ENCODE results near the gene PSMD2.

Gene PSMD2

DNA sequence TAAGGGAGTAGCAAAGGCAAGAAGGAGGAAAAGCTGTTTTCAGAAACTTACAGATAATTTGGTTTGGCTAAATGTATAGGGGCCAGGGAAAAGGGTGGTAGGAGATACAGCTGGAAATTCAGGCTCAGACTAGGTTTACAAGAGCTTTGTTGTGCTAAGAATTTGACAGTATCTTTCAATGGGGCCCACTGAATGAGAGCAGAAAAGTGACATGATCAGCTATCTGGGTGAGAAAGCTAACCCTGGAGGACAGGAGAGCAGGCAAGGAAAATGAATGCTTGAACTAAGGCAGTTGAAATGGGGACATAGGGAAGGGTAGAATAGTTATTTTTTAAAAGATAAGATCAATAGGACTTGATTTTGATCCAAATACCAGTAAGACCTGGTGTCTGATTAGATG, 12.6 kb downstream of the PSMD2 start:
- TF ChIP-seq POU2F2 (IDR thresholded peaks at IDR 0.05; ENCODE audit: low read depth, low read length) (no peak), PAX5 (IDR thresholded peaks at IDR 0.05; ENCODE audit: insufficient read depth, low read length, severe bottlenecking) (no peak), TAF1 (IDR thresholded peaks at IDR 0.05; ENCODE audit: low read depth, low read length) (no peak), POLR2A (IDR thresholded peaks at IDR 0.05; ENCODE audit: low read depth, low read length) (no peak), POLR2AphosphoS5 (IDR thresholded peaks at IDR 0.05; ENCODE audit: low read depth, low read length) (no peak), SPI1 (IDR thresholded peaks at IDR 0.05; ENCODE audit: low read depth, low read length) (no peak)
- DNase-seq (ENCODE audit: insufficient read length, low spot score) = no peak
- FAIRE-seq = no peak

DNA sequence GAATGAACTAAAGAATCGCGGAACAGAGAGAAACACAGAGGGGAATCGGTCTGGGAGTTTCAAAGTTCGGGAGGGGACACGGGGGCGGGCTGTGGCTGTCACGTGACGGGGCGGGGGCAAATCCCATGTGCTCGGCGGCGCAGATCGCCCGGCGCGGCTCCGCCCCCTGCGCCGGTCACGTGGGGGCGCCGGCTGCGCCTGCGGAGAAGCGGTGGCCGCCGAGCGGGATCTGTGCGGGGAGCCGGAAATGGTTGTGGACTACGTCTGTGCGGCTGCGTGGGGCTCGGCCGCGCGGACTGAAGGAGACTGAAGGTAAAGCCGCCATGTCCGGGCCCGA, 15.3 kb downstream of the PSMD2 start, which contains the start of gene EIF4G1:
Gene EIF4G1 (plus strand): TSS at position 244 of the 337 bp plus-strand sequence. CDS start 1,191 bp downstream, outside the sequence.
- TF ChIP-seq PAX5 (IDR thresholded peaks at IDR 0.05; ENCODE audit: insufficient read depth, low read length, severe bottlenecking) (no peak), POU2F2 (IDR thresholded peaks at IDR 0.05; ENCODE audit: low read depth, low read length) (no peak), SPI1 (IDR thresholded peaks at IDR 0.05; ENCODE audit: low read depth, low read length) (no peak), POLR2AphosphoS5 (IDR thresholded peaks at IDR 0.05; ENCODE audit: low read depth, low read length) (peak; percentile 84), POLR2A (IDR thresholded peaks at IDR 0.05; ENCODE audit: low read depth, low read length) (peak; percentile 78), TAF1 (IDR thresholded peaks at IDR 0.05; ENCODE audit: low read depth, low read length) (peak; percentile 93)
- FAIRE-seq = peak; percentile 98
- DNase-seq (ENCODE audit: insufficient read length, low spot score) = peak; percentile 96

DNA sequence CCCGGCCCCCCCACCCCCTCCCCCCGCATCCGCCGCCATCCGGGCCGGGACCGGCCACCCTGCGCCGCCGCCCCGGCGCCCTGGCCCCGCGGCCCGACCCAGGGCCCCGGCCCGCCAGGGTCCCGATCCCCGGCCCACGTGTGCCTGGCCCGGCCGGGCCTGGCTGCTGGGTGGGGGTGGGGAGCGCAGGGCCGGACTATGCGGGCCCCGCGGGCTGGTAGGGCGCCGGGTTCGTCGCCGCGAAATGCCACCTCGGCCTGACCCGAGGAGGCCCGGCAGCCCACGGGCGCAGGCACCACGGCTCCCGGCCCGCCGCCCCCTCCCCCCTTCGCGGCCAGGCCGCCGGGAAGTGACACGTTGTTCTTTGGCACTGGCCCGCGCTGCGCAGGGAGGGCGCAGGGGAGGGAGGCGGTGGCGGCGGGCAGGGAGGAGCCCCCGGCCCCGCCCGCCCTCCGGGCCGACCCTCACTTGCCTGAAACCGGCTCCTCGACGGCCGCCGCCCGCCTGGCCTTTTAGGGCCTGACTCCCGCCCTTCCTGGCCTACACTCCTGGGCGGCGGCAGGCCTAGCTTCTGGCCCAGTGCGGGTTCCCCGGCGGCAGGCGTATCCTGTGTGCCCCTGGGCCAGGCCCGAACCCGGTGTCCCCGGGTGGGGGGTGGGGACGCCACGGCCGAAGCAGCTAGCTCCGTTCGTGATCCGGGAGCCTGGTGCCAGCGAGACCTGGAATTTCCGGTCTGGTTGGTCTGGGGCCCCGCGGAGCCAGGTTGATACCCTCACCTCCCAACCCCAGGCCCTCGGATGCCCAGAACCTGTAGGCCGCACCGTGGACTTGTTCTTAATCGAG, 15.9 kb downstream of the PSMD2 start:
- DNase-seq (ENCODE audit: insufficient read length, low spot score) = peak; percentile 67
- peak; percentile 5 for FAIRE-seq
- TF ChIP-seq TAF1 (IDR thresholded peaks at IDR 0.05; ENCODE audit: low read depth, low read length) = 0 out of 2 replicates have a peak, but pooled peaks have one; percentile 11
- no peak for TF ChIP-seq POU2F2 (IDR thresholded peaks at IDR 0.05; ENCODE audit: low read depth, low read length)
- TF ChIP-seq PAX5 (IDR thresholded peaks at IDR 0.05; ENCODE audit: insufficient read depth, low read length, severe bottlenecking) = no peak

DNA sequence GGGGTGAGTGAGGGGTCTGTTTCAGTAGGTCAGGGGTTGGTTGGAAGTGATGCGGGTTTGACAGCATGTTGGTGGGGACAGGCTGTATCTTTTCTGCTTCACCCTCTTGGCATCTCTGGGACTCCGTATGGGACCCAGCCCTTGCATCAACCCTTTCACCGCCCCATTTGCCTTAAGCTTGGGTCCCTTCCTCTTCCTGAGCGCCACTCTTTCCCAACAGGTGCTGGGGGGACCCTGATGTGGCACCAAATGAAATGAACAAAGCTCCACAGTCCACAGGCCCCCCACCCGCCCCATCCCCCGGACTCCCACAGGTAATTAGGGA, 16.5 kb downstream of the PSMD2 start:
- DNase-seq (ENCODE audit: insufficient read length, low spot score) (no peak), FAIRE-seq (no peak)
- TF ChIP-seq PAX5 (IDR thresholded peaks at IDR 0.05; ENCODE audit: insufficient read depth, low read length, severe bottlenecking) = no peak
- no peak for TF ChIP-seq POLR2AphosphoS5 (IDR thresholded peaks at IDR 0.05; ENCODE audit: low read depth, low read length)
- no peak for TF ChIP-seq TAF1 (IDR thresholded peaks at IDR 0.05; ENCODE audit: low read depth, low read length)
- TF ChIP-seq SPI1 (IDR thresholded peaks at IDR 0.05; ENCODE audit: low read depth, low read length) = no peak
- no peak for TF ChIP-seq POLR2A (IDR thresholded peaks at IDR 0.05; ENCODE audit: low read depth, low read length)
- TF ChIP-seq POU2F2 (IDR thresholded peaks at IDR 0.05; ENCODE audit: low read depth, low read length) = no peak

DNA sequence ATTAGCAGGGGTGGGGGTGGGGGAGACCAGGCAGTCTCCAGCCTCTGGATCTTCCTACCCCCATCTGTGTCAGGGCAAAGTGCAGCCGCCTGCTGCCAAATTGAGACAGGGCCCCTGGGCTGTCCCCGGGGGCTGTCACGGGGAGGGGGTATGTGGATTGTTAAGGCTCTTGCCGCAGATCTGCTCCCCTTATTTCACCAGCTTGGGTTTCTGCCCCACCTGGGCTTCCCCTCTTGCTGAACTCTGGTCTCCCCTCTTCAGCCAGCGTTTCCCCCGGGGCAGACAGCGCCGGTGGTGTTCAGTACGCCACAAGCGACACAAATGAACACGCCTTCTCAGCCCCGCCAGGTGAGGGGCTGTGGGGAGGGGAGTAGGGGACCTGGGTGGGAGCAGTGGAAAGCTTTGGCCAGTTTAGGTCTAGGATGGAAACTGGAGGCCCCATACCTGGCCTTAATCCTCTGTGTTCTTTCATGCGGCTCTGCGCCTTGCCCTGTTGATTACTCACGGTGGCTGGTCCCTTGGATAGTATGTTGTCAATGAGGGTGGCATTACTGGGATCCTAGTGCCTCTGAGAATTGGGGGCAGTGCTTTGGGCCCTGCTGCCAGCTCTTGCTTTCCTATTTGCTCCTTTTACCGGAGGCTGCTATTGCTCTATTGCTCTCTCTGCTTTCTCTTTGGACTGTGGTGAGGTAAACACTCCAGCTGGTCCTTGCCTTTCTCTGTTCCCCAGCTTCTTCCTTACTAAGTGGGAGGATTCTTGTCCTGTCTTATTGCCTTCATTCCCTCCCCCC, 17.0 kb downstream of the PSMD2 start:
- FAIRE-seq = no peak
- DNase-seq (ENCODE audit: insufficient read length, low spot score) = no peak
- TF ChIP-seq TAF1 (IDR thresholded peaks at IDR 0.05; ENCODE audit: low read depth, low read length) (no peak), POU2F2 (IDR thresholded peaks at IDR 0.05; ENCODE audit: low read depth, low read length) (no peak), POLR2A (IDR thresholded peaks at IDR 0.05; ENCODE audit: low read depth, low read length) (no peak), POLR2AphosphoS5 (IDR thresholded peaks at IDR 0.05; ENCODE audit: low read depth, low read length) (no peak), SPI1 (IDR thresholded peaks at IDR 0.05; ENCODE audit: low read depth, low read length) (no peak), PAX5 (IDR thresholded peaks at IDR 0.05; ENCODE audit: insufficient read depth, low read length, severe bottlenecking) (no peak)

DNA sequence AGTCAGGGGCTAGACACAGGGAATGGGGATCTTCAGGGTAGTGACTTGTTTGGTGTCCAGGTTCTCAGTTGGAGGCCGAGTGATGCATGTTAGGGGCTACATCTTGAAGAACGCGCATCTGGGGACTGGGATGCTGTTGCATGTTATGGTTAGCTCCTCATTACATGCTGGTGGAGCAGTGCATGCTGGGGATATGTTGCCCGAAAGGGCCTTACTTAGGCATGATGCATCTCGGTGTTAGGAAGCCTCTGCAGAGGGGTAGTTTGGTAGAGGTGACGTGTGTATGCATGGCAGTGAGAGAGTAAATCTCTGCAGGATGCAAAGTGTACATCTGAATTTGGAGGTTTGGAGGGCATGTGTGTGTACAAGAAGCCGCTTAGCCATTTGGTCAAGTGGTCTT, 17.8 kb downstream of the PSMD2 start:
- no peak for TF ChIP-seq POU2F2 (IDR thresholded peaks at IDR 0.05; ENCODE audit: low read depth, low read length)
- peak; percentile 47; the same call in 1 of the 2 replicates for TF ChIP-seq POLR2A (IDR thresholded peaks at IDR 0.05; ENCODE audit: low read depth, low read length)
- no peak for FAIRE-seq

DNA sequence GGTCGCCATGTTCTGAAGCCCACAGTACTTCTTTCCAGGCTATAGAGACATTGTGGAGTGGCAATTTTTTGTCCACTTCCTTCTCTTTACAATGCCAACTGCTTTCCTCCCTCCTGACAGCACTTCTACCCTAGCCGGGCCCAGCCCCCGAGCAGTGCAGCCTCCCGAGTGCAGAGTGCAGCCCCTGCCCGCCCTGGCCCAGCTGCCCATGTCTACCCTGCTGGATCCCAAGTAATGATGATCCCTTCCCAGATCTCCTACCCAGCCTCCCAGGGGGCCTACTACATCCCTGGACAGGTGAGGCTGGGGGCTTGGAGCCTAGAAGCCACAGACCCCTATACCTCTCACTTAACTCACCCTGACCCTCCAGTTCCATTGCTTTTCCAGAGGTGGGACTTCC, 18.2 kb downstream of the PSMD2 start:
- no peak for TF ChIP-seq TAF1 (IDR thresholded peaks at IDR 0.05; ENCODE audit: low read depth, low read length)
- no peak for TF ChIP-seq POLR2AphosphoS5 (IDR thresholded peaks at IDR 0.05; ENCODE audit: low read depth, low read length)
- no peak for TF ChIP-seq SPI1 (IDR thresholded peaks at IDR 0.05; ENCODE audit: low read depth, low read length)
- no peak for TF ChIP-seq PAX5 (IDR thresholded peaks at IDR 0.05; ENCODE audit: insufficient read depth, low read length, severe bottlenecking)
- TF ChIP-seq POU2F2 (IDR thresholded peaks at IDR 0.05; ENCODE audit: low read depth, low read length) = no peak
- TF ChIP-seq POLR2A (IDR thresholded peaks at IDR 0.05; ENCODE audit: low read depth, low read length) = no peak
- FAIRE-seq = no peak
- DNase-seq (ENCODE audit: insufficient read length, low spot score) = no peak

More for the DNA sequence above, 17.8 kb downstream of the PSMD2 start:
- DNase-seq (ENCODE audit: insufficient read length, low spot score) = no peak

DNA sequence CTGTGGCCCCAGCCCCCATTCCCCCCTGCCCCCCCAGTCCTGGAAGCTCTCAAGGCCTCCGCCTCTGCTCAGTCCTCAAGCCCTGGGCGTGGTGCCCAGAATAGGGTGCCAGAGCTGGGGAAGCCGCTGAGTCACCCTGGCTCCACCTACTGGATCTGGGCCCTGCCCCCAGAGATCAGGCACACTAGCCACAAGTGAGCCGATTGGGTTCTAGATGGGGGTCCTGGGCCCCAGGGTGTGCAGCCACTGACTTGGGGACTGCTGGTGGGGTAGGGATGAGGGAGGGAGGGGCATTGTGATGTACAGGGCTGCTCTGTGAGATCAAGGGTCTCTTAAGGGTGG, 21.0 kb downstream of the PSMD2 start:
- FAIRE-seq (no peak), DNase-seq (ENCODE audit: insufficient read length, low spot score) (no peak)
- TF ChIP-seq TAF1 (IDR thresholded peaks at IDR 0.05; ENCODE audit: low read depth, low read length) (no peak), POLR2AphosphoS5 (IDR thresholded peaks at IDR 0.05; ENCODE audit: low read depth, low read length) (no peak), POLR2A (IDR thresholded peaks at IDR 0.05; ENCODE audit: low read depth, low read length) (no peak), SPI1 (IDR thresholded peaks at IDR 0.05; ENCODE audit: low read depth, low read length) (no peak), POU2F2 (IDR thresholded peaks at IDR 0.05; ENCODE audit: low read depth, low read length) (no peak), PAX5 (IDR thresholded peaks at IDR 0.05; ENCODE audit: insufficient read depth, low read length, severe bottlenecking) (no peak)

DNA sequence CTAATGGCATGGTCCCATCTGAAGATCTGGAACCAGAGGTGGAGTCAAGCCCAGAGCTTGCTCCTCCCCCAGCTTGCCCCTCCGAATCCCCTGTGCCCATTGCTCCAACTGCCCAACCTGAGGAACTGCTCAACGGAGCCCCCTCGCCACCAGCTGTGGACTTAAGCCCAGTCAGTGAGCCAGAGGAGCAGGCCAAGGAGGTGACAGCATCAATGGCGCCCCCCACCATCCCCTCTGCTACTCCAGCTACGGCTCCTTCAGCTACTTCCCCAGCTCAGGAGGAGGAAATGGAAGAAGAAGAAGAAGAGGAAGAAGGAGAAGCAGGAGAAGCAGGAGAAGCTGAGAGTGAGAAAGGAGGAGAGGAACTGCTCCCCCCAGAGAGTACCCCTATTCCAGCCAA, 22.6 kb downstream of the PSMD2 start:
- FAIRE-seq = no peak
- no peak; the same call in 1 of the 2 replicates for TF ChIP-seq POLR2AphosphoS5 (IDR thresholded peaks at IDR 0.05; ENCODE audit: low read depth, low read length)
- DNase-seq (ENCODE audit: insufficient read length, low spot score) = no peak

Measured in GM12891 (cell line).